HepG2 (cell line): ENCODE measurements around the gene NEK6. TPM values are rescaled to one million over a fixed set of nuclear protein-coding genes. Genes with fewer than 3 reads are reported as not detected.

Source experiments
- ATAC-seq: fragments of 200-7000 bp; cut with Tn5 transposase; 3 replicates; pipeline ENCODE4 v1.9.1; 2020; ENCODE audit warnings: mild to moderate bottlenecking, moderate library complexity
- BruUV-seq: library from RNA; stranded (reverse); fragments of 400-500 nt; replicated peaks from 2 replicates; lab custom pipeline; 2021; lab: Mats Ljungman, UMichigan
- CTCF ChIA-PET: fragments of 300-600 bp; formaldehyde crosslinking; extraction: SDS; loops from one replicate; lab custom pipeline; 2021; ENCODE audit warnings: low total read pairs, inconsistent platforms, low intra/inter-chr PET ratio; lab: Yijun Ruan, JAX
- POLR2A ChIA-PET: fragments of 350-600 bp; sonication (Branson Sonifier 250); formaldehyde crosslinking; loops from one replicate; lab custom pipeline; 2020; ENCODE audit warnings: antibody characterized with exemption, inconsistent platforms; lab: Yijun Ruan, JAX
- DNase-seq: peaks from one replicate; pipeline ENCODE4 v3.0.0-alpha.2; 2015; ENCODE audit warnings: low spot score
- FAIRE-seq: peaks from 3 replicates; lab custom pipeline; 2011; peaks lifted over from hg19 to GRCh38; lab: Jason Lieb, UNC
- H2AFZ ChIP-seq: one replicate; pipeline ENCODE4 v1.6.1; 2011; ENCODE audit warnings: low read length, inconsistent platforms
- H3K27ac ChIP-seq: fragments of 300-600 bp; 3 replicates; pipeline ENCODE4 v1.8.0; 2011; ENCODE audit warnings: mixed run types, mild to moderate bottlenecking, mixed read lengths, low read length, inconsistent platforms; ENCODE audit not compliant: insufficient read depth; ENCODE audit errors: extremely low read length
- H3K27me3 ChIP-seq, 2 experiments: fragments of 200-600 bp in 1 of 2; 2 replicates in 1 of 2; 3 replicates in 1 of 2; pipeline versions ENCODE4 v1.6.0 to v1.8.0; 2011; ENCODE audit warnings: low read length in 2 of 2, mild to moderate bottlenecking in 2 of 2, moderate library complexity in 2 of 2, inconsistent platforms in 1 of 2; ENCODE audit not compliant: insufficient read depth in 2 of 2, control insufficient read depth in 1 of 2
- H3K36me3 ChIP-seq, 2 experiments: fragments of 200-600 bp in 1 of 2; replicated peaks in 1 of 2; 2 replicates in 1 of 2; 3 replicates in 1 of 2; pipeline versions ENCODE4 v1.5.1 to v1.8.0; 2011; ENCODE audit warnings: low read length in 2 of 2, inconsistent platforms in 1 of 2; ENCODE audit not compliant: insufficient read depth in 2 of 2, control insufficient read depth in 1 of 2
- H3K4me1 ChIP-seq: 2 replicates; pipeline ENCODE4 v1.5.1; 2012; ENCODE audit warnings: low read length, inconsistent platforms; ENCODE audit not compliant: insufficient read depth
- H3K4me2 ChIP-seq: 2 replicates; pipeline ENCODE4 v1.6.0; 2011; ENCODE audit warnings: low read depth, low read length, inconsistent platforms
- H3K4me3 ChIP-seq, 3 experiments: fragments of 200-600 bp in 1 of 3; sonication (generic), shearing (Covaris generic) in 1 of 3; replicated peaks in 1 of 3; 2 replicates each; pipeline ENCODE4 v1.5.1; 2011 to 2016; ENCODE audit warnings: low read length in 3 of 3, inconsistent platforms in 2 of 3, low read depth in 2 of 3, mild to moderate bottlenecking in 2 of 3, control low read depth in 1 of 3, mixed read lengths in 1 of 3; ENCODE audit not compliant: insufficient read depth in 1 of 3
- H3K79me2 ChIP-seq: one replicate; pipeline ENCODE4 v1.6.1; 2011; ENCODE audit warnings: low read length, inconsistent platforms; ENCODE audit not compliant: insufficient read depth
- H3K9ac ChIP-seq: 2 replicates; pipeline ENCODE4 v1.6.0; 2011; ENCODE audit warnings: mild to moderate bottlenecking, low read depth, low read length, inconsistent platforms; ENCODE audit not compliant: insufficient read depth
- H3K9me3 ChIP-seq: 2 replicates; pipeline ENCODE4 v1.5.1; 2012; ENCODE audit warnings: mild to moderate bottlenecking, low read length
- H4K20me1 ChIP-seq: 2 replicates; pipeline ENCODE4 v1.6.0; 2011; ENCODE audit warnings: inconsistent platforms, mild to moderate bottlenecking, low read length, moderate library complexity; ENCODE audit not compliant: insufficient read depth
- DPF2 ChIP-seq: sonication (generic); formaldehyde crosslinking; IDR thresholded peaks from 2 replicates; pipeline ENCODE4 v1.4.0; 2020; ENCODE audit warnings: mild to moderate bottlenecking, low read depth, missing genetic modification reagents, borderline replicate concordance
- EP300 ChIP-seq, 3 experiments: sonication (generic) in 1 of 3; formaldehyde crosslinking in 1 of 3; IDR thresholded peaks; 2 replicates each; pipeline versions ENCODE4 v1.5.1 to v1.6.1; 2011 to 2020; ENCODE audit warnings: low read depth in 2 of 3, low read length in 2 of 3, borderline replicate concordance in 1 of 3, improper control_type of control experiment in 1 of 3, mild to moderate bottlenecking in 1 of 3, missing genetic modification reagents in 1 of 3, moderate library complexity in 1 of 3
- GATA4 ChIP-seq: sonication (generic); IDR thresholded peaks from 2 replicates; pipeline ENCODE4 v1.6.1; 2016; ENCODE audit warnings: antibody characterized with exemption, low read depth, borderline replicate concordance
- HMG20A ChIP-seq: IDR thresholded peaks from 2 replicates; pipeline ENCODE4 v1.6.1; 2016; ENCODE audit warnings: borderline replicate concordance
- HNF4A ChIP-seq: sonication (generic); formaldehyde crosslinking; IDR thresholded peaks from 2 replicates; pipeline ENCODE4 v1.4.0; 2020; ENCODE audit warnings: missing genetic modification reagents
- HOXA7 ChIP-seq: sonication (generic); formaldehyde crosslinking; IDR thresholded peaks from 2 replicates; pipeline ENCODE4 v1.8.1; 2022; ENCODE audit warnings: mild to moderate bottlenecking, missing genetic modification reagents, moderate library complexity
- HOXD1 ChIP-seq: sonication (generic); formaldehyde crosslinking; IDR thresholded peaks from 2 replicates; pipeline ENCODE4 v1.5.0; 2020; ENCODE audit warnings: missing genetic modification reagents
- MXD4 ChIP-seq: IDR thresholded peaks from 2 replicates; pipeline ENCODE4 v1.6.1; 2016; ENCODE audit warnings: mild to moderate bottlenecking, missing biosample characterization, missing genetic modification reagents
- PAF1 ChIP-seq: IDR thresholded peaks from 2 replicates; pipeline ENCODE4 v1.6.1; 2016; ENCODE audit warnings: missing genetic modification reagents, missing compliant biosample characterization
- RAD51 ChIP-seq: fragments of 450-650 bp; IDR thresholded peaks from 2 replicates; pipeline ENCODE4 v1.6.1; 2016; ENCODE audit warnings: borderline replicate concordance
- TBX2 ChIP-seq: sonication (generic); formaldehyde crosslinking; IDR thresholded peaks from 2 replicates; pipeline ENCODE4 v1.5.0; 2020; ENCODE audit warnings: missing genetic modification reagents, mild to moderate bottlenecking, borderline replicate concordance
- TOE1 ChIP-seq: sonication (generic); formaldehyde crosslinking; IDR thresholded peaks from 2 replicates; pipeline ENCODE4 v1.4.0; 2020; ENCODE audit warnings: mild to moderate bottlenecking, missing genetic modification reagents
- ZKSCAN8 ChIP-seq: IDR thresholded peaks from 2 replicates; pipeline ENCODE4 v1.6.1; 2016; ENCODE audit warnings: borderline replicate concordance, missing genetic modification reagents, missing compliant biosample characterization
- ZNF124 ChIP-seq: sonication (generic); formaldehyde crosslinking; IDR thresholded peaks from 2 replicates; pipeline ENCODE4 v1.4.0; 2020; ENCODE audit warnings: missing genetic modification reagents
- WGBS: methylation state at CpG from one replicate; pipeline ENCODE4 v1.1.6; 2017; ENCODE audit warnings: low lambda C conversion rate; 5-methylcytosine and 5-hydroxymethylcytosine counted together
- in situ Hi-C: cut with HindIII; loops from 2 replicates; pipeline ENCODE4 v1.10.0; 2017; ENCODE audit warnings: low pct_unique_long_range_greater_than_20kb; ENCODE audit not compliant: extremely low pct_ligation_motif_present
- intact Hi-C: fragments of 100-400 bp; cut with micrococcal nuclease; formaldehyde crosslinking; loops from one replicate; pipeline ENCODE4 v1.10.0; 2022; ENCODE audit not compliant: unreplicated experiment
- polyA plus RNA-seq, 8 experiments: library from polyadenylated mRNA; depleted of rRNA in 3 of 8; stranded (reverse) in 7 of 8; unstranded in 1 of 8; fragments of >200 nt; fragmentation: Illumina TruSeq in 4 of 8; extraction: Trizol in 4 of 8; gene quantifications; 2 replicates each; pipeline versions ENCODE4 v1.2.1 to v1.2.3, GENCODE V29; 2011 to 2016; ENCODE audit warnings: low read depth in 4 of 8, missing spikeins in 1 of 8, mixed read lengths in 1 of 8; ENCODE audit not compliant: insufficient read depth in 1 of 8
- total RNA-seq, 5 experiments: library from RNA; depleted of rRNA; stranded (reverse); fragments of >200 nt; fragmentation: Illumina TruSeq; extraction: Trizol; gene quantifications; 2 replicates each; pipeline ENCODE4 v1.2.3, GENCODE V29; 2016; ENCODE audit warnings: low read depth in 1 of 5
- TF ChIP-seq, protein P1 (sequence below), 2 experiments: sonication (generic) in 1 of 2; formaldehyde crosslinking in 1 of 2; IDR thresholded peaks; 2 replicates each; pipeline versions ENCODE4 v1.5.1 to v1.6.1; 2011 to 2020; ENCODE audit warnings: borderline replicate concordance in 1 of 2, low read depth in 1 of 2, low read length in 1 of 2, mild to moderate bottlenecking in 1 of 2, missing genetic modification reagents in 1 of 2, moderate library complexity in 1 of 2
- TF ChIP-seq, protein P2 (sequence below): sonication (generic); formaldehyde crosslinking; conservative IDR thresholded peaks from 2 replicates; pipeline ENCODE4 v1.8.1; 2023; ENCODE audit warnings: missing genetic modification reagents
- TF ChIP-seq, protein P3 (sequence below): sonication (generic); formaldehyde crosslinking; IDR thresholded peaks from 2 replicates; pipeline ENCODE4 v1.5.0; 2020; ENCODE audit warnings: mild to moderate bottlenecking, low read depth, missing genetic modification reagents, borderline replicate concordance

NEK6 gene
- total and polyA plus RNA-seq, 2 of the 13 experiments (the other 11 are each of a cell fraction or from before 2014, with no cell fraction given), result 30.4 to 119 TPM

DNA sequence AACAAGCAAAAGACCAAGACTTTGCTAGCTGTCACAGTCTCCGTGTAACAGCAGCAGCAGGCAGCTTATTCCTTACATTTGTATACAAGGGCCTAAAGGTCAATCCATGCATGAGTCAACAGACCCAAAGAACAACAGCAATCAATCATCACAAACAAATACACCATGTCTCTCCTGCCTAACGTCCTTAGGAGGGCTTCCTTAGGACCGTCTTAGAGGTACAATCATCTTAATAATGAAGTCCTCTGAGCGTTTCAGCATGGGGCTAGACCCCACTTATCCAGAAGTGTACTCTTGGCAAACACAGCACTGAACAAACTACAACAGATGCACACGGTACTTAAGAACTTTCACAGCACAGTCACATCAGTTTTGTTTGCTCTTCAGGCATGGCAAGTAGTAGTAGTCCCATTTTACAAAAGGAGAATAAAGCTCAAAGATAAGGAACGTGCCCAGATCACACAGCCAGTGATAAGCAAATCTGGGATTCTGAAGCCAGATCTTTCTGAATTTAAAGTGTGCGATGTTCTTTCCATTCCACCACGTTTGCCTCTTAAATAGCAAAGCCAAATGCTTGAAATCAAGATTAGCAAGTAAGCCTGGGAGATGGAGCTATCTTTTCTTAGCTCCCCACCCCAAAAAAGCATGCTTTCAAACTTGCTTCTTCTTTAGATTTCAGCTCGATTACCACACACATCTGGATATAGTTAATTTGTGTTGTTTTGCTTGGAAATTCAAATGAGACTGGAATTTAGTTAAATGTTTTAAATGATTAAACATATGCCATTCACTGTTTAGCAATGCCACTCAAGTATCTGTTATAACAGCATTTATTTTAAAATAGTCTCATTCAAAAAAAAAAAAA, 133.3 kb downstream of the NEK6 start:
- Histone ChIP-seq H3K9me3 (no peaks in the 10 kb centered on the region), H2AFZ (no peak overlapping the region), H3K27me3 (no peaks in the 10 kb centered on the region), H3K79me2 (peaks cover 86% of the 10 kb centered on the region), H3K4me1 (peaks cover 72% of the 10 kb centered on the region), H3K27ac (peak overlapping the region; percentile 35), H3K9ac (no peak overlapping the region), H3K36me3 (peaks cover 4 to 17% of the 10 kb centered on the region in 2 experiments), H3K4me2 (peak overlapping the region; percentile 69), H3K4me3 (peak overlapping the region in 1 of 3 experiments; percentile 32; a peak in 1 of 6 replicates), H4K20me1 (no peaks in the 10 kb centered on the region)
- ATAC-seq (peak; percentile 74), FAIRE-seq (peak; percentile 92), DNase-seq (peak; percentile 70)
- CTCF ChIA-PET, result no interaction called here
- WGBS, result 6% methylated on average over 8 of the region's 9 CpGs
- intact Hi-C loops (loop anchor here (5.0 kb wide), 1 partner anchor 259 kb away; no protein-coding TSS in a partner anchor), in situ Hi-C loops (no loop called here)
- POLR2A ChIA-PET, result interaction anchor here (0.7 to 1.9 kb wide), 5 partner anchors 9 to 132 kb away, joined by 3 to 6 read pairs (median 6); partner anchors contain the start of gene PSMB7
- no TSS peak for BruUV-seq
- TF ChIP-seq, protein P1, sequence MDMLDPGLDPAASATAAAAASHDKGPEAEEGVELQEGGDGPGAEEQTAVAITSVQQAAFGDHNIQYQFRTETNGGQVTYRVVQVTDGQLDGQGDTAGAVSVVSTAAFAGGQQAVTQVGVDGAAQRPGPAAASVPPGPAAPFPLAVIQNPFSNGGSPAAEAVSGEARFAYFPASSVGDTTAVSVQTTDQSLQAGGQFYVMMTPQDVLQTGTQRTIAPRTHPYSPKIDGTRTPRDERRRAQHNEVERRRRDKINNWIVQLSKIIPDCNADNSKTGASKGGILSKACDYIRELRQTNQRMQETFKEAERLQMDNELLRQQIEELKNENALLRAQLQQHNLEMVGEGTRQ (IDR thresholded peaks at IDR 0.05; ENCODE audit: low read depth, low read length), result no peak
- TF ChIP-seq, protein P1 (CRISPR knock-in tag; IDR thresholded peaks at IDR 0.05; ENCODE audit: borderline replicate concordance), result no peak
- 0 out of 2 replicates have a peak, but pooled peaks have one; percentile 45 for TF ChIP-seq DPF2 (CRISPR knock-in tag)
- TF ChIP-seq TOE1 (CRISPR knock-in tag), result no peak
- TF ChIP-seq HMG20A, result peak; percentile 64; the same call in 1 of the 2 replicates
- TF ChIP-seq, protein P2, sequence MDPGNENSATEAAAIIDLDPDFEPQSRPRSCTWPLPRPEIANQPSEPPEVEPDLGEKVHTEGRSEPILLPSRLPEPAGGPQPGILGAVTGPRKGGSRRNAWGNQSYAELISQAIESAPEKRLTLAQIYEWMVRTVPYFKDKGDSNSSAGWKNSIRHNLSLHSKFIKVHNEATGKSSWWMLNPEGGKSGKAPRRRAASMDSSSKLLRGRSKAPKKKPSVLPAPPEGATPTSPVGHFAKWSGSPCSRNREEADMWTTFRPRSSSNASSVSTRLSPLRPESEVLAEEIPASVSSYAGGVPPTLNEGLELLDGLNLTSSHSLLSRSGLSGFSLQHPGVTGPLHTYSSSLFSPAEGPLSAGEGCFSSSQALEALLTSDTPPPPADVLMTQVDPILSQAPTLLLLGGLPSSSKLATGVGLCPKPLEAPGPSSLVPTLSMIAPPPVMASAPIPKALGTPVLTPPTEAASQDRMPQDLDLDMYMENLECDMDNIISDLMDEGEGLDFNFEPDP (CRISPR knock-in tag), result no peak
- TF ChIP-seq EP300 (IDR thresholded peaks at IDR 0.05; ENCODE audit: low read depth in 2 of 2, low read length in 2 of 2), result peak in 1 of 2 experiments; percentile 51; a peak in 2 of 4 replicates
- TF ChIP-seq EP300 (CRISPR knock-in tag; IDR thresholded peaks at IDR 0.05; ENCODE audit: borderline replicate concordance), result no peak
- TF ChIP-seq ZNF124, result no peak
- no peak for TF ChIP-seq RAD51
- peak; percentile 46; the same call in 1 of the 2 replicates for TF ChIP-seq TBX2
- peak; percentile 98 for TF ChIP-seq HOXD1
- 0 out of 2 replicates have a peak, but pooled peaks have one; percentile 15 for TF ChIP-seq ZKSCAN8 (CRISPR knock-in tag)
- no peak for TF ChIP-seq MXD4
- peak; percentile 64 for TF ChIP-seq HNF4A (CRISPR knock-in tag)
- no peak for TF ChIP-seq HOXA7 (CRISPR knock-in tag)
- TF ChIP-seq GATA4, result peak; percentile 61; the same call in 1 of the 2 replicates
- TF ChIP-seq PAF1 (CRISPR knock-in tag), result no peak
- TF ChIP-seq, protein P3, sequence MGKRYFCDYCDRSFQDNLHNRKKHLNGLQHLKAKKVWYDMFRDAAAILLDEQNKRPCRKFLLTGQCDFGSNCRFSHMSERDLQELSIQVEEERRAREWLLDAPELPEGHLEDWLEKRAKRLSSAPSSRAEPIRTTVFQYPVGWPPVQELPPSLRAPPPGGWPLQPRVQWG (CRISPR knock-in tag), result no peak
